Liver (tissue), 9 donors: ENCODE data around the gene MIDN. TPM values are rescaled to one million over a fixed set of nuclear protein-coding genes. Genes with fewer than 3 reads are reported as not detected.

Source experiments
- DNase-seq: peaks from one replicate; pipeline ENCODE4 v3.0.0-alpha.2; 2017; ENCODE audit warnings: low spot score
- H3K27ac ChIP-seq, 2 donors: one replicate each; pipeline ENCODE4 v1.7.0; 2013; ENCODE audit warnings: inconsistent platforms in 2 of 2, low read length in 2 of 2, control low read depth in 1 of 2, low read depth in 1 of 2, mild to moderate bottlenecking in 1 of 2
- H3K27me3 ChIP-seq, 4 donors: one replicate each; pipeline versions ENCODE4 v1.6.1 to v1.7.0; 2013; ENCODE audit warnings: low read length in 3 of 4, inconsistent platforms in 1 of 4, mild to moderate bottlenecking in 1 of 4, moderate library complexity in 1 of 4; ENCODE audit not compliant: control insufficient read depth in 4 of 4, insufficient read depth in 4 of 4
- H3K36me3 ChIP-seq, 4 donors: one replicate each; pipeline versions ENCODE4 v1.6.1 to v1.7.0; 2013; ENCODE audit warnings: low read length in 3 of 4, mild to moderate bottlenecking in 3 of 4, low read depth in 1 of 4, moderate library complexity in 1 of 4; ENCODE audit not compliant: control insufficient read depth in 4 of 4, insufficient read depth in 3 of 4
- H3K4me1 ChIP-seq, 4 donors: one replicate each; pipeline versions ENCODE4 v1.6.1 to v1.7.0; 2013; ENCODE audit warnings: low read length in 3 of 4, mild to moderate bottlenecking in 3 of 4, moderate library complexity in 1 of 4; ENCODE audit not compliant: control insufficient read depth in 4 of 4, insufficient read depth in 4 of 4
- H3K4me3 ChIP-seq, 3 donors: one replicate each; pipeline versions ENCODE4 v1.6.1 to v1.7.0; 2013; ENCODE audit warnings: low read length in 3 of 3, control low read depth in 1 of 3, low read depth in 1 of 3, mild to moderate bottlenecking in 1 of 3
- H3K9ac ChIP-seq, 2 donors: one replicate each; pipeline ENCODE4 v1.7.0; 2013; ENCODE audit warnings: low read length in 2 of 2, mild to moderate bottlenecking in 2 of 2, moderate library complexity in 2 of 2, control low read depth in 1 of 2, low read depth in 1 of 2
- H3K9me3 ChIP-seq, 4 donors: one replicate each; pipeline versions ENCODE4 v1.6.1 to v1.7.0; 2013; ENCODE audit warnings: low read length in 3 of 4; ENCODE audit not compliant: control insufficient read depth in 4 of 4
- FOXA1 ChIP-seq: IDR thresholded peaks from 2 replicates; pipeline ENCODE4 v1.6.1; 2016; ENCODE audit warnings: antibody characterized with exemption
- FOXA2 ChIP-seq: IDR thresholded peaks from 2 replicates; pipeline ENCODE4 v1.6.1; 2016; ENCODE audit warnings: antibody characterized with exemption
- GABPA ChIP-seq, 2 donors: IDR thresholded peaks in 1 of 2; conservative IDR thresholded peaks in 1 of 2; 2 replicates each; pipeline ENCODE4 v1.6.1; 2016; ENCODE audit warnings: antibody characterized with exemption in 2 of 2, mild to moderate bottlenecking in 1 of 2, moderate library complexity in 1 of 2
- JUND ChIP-seq, 2 donors: IDR thresholded peaks; 2 replicates each; pipeline ENCODE4 v1.6.1; 2016; ENCODE audit warnings: antibody characterized with exemption in 2 of 2
- NR2F2 ChIP-seq: IDR thresholded peaks from 2 replicates; pipeline ENCODE4 v1.6.1; 2016; ENCODE audit warnings: antibody characterized with exemption
- RAD21 ChIP-seq, 2 donors: IDR thresholded peaks; 2 replicates each; pipeline ENCODE4 v1.6.1; 2016; ENCODE audit warnings: antibody characterized with exemption in 2 of 2, mild to moderate bottlenecking in 2 of 2
- TAF1 ChIP-seq: conservative IDR thresholded peaks from 2 replicates; pipeline ENCODE4 v1.6.1; 2016; ENCODE audit warnings: antibody characterized with exemption, mild to moderate bottlenecking
- WGBS: extraction: QIAGEN DNeasy Blood & Tissue Kit; methylation state at CpG from one replicate; pipeline ENCODE4 v1.1.7; 2013; 5-methylcytosine and 5-hydroxymethylcytosine counted together
- polyA plus RNA-seq, 2 donors: library from polyadenylated mRNA; stranded (reverse) in 1 of 2; unstranded in 1 of 2; fragments of 200-250 nt in 1 of 2; fragments of >200 nt in 1 of 2; fragmentation: Nextera tagmentation in 1 of 2; extraction: Ambion mirVana in 1 of 2; gene quantifications; one replicate each; pipeline versions ENCODE4 v1.2.1 to v1.2.3, GENCODE V29; 2013 to 2015
- total RNA-seq, 2 donors: library from RNA; depleted of rRNA; stranded (reverse); fragments of >200 nt; gene quantifications; one replicate each; pipeline ENCODE4 v1.2.3, GENCODE V29; 2014
- TF ChIP-seq, protein P1 (sequence below): fragments of 150-350 bp; IDR thresholded peaks from 2 replicates; pipeline ENCODE4 v1.5.1; 2017; ENCODE audit warnings: improper control_type of control experiment, low read depth, low read length; ENCODE audit not compliant: missing input control
- TF ChIP-seq, protein P2 (sequence below): IDR thresholded peaks from 2 replicates; pipeline ENCODE4 v1.6.1; 2016; ENCODE audit warnings: antibody characterized with exemption, mild to moderate bottlenecking
- TF ChIP-seq, protein P3 (sequence below): IDR thresholded peaks from 2 replicates; pipeline ENCODE4 v1.6.1; 2016; ENCODE audit warnings: antibody characterized with exemption
- donor health status: healthy.
- donor health status: healthy.
- donor health status: healthy.
- donor health status: healthy.
- donor health status: healthy.

The MIDN gene
- total and polyA plus RNA-seq, 4 donors, result 2.9 to 22.9 (median 11.8) TPM

DNA sequence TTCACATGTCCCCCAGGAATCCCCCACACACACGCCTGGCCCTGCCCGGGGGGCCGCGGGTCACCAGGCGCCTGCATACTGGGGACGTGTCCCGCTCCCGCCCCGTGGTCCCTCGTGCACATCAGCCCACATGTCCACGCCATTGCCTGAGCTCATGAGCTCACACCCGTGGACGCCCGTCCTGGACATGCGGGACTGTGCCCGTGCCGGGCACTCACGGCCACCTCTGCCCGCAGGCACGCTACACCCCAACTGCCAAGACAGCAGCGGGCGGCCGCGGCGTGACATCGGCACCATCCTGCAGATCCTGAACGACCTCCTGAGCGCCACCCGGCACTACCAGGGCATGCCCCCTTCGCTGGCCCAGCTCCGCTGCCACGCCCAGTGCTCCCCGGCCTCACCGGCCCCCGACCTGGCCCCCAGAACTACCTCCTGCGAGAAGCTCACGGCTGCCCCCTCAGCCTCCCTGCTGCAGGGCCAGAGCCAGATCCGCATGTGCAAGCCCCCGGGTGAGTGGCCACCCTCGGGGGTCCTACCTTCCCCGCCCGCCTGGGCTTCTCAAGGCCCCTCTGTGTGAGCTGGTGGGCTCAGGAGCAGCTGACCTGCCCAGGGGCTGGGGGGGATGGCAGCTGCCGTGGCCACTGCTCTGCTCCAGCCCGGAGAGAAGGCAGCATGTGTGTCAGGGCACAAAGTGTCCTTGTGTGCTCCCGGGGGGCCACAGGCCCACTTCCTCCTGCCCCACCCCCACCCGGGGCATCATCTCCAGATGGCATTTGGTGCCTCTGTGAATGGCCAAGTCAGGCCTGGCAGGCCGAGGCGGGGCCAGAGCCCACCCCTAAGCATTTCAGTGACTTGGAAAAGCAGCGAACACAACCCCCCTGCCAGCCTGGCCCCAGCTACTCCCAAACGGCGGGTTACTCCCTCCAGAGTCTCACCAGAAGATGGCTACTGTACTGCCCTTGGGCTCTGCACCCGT lies 7.1 kb downstream of the MIDN start:
- 87% methylated on average over 52 of the region's 52 CpGs for WGBS
- no peaks in the 10 kb centered on the region for H3K9me3 ChIP-seq
- H3K4me3 ChIP-seq, result no peak overlapping the region
- H3K36me3 ChIP-seq, result peaks cover 19 to 30% (median 21%) of the 10 kb centered on the region in 4 donors
- no peak for TF ChIP-seq JUND (IDR thresholded peaks at IDR 0.05)
- TF ChIP-seq, protein P1, sequence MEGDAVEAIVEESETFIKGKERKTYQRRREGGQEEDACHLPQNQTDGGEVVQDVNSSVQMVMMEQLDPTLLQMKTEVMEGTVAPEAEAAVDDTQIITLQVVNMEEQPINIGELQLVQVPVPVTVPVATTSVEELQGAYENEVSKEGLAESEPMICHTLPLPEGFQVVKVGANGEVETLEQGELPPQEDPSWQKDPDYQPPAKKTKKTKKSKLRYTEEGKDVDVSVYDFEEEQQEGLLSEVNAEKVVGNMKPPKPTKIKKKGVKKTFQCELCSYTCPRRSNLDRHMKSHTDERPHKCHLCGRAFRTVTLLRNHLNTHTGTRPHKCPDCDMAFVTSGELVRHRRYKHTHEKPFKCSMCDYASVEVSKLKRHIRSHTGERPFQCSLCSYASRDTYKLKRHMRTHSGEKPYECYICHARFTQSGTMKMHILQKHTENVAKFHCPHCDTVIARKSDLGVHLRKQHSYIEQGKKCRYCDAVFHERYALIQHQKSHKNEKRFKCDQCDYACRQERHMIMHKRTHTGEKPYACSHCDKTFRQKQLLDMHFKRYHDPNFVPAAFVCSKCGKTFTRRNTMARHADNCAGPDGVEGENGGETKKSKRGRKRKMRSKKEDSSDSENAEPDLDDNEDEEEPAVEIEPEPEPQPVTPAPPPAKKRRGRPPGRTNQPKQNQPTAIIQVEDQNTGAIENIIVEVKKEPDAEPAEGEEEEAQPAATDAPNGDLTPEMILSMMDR, result no peak
- no peak for TF ChIP-seq RAD21 (IDR thresholded peaks at IDR 0.05)
- TF ChIP-seq GABPA (IDR thresholded peaks at IDR 0.05 in 1 of 2, conservative IDR thresholded peaks at IDR 0.05 in 1 of 2), result no peak
- TF ChIP-seq TAF1, result no peak
- no peak for TF ChIP-seq FOXA2
- TF ChIP-seq, protein P2, sequence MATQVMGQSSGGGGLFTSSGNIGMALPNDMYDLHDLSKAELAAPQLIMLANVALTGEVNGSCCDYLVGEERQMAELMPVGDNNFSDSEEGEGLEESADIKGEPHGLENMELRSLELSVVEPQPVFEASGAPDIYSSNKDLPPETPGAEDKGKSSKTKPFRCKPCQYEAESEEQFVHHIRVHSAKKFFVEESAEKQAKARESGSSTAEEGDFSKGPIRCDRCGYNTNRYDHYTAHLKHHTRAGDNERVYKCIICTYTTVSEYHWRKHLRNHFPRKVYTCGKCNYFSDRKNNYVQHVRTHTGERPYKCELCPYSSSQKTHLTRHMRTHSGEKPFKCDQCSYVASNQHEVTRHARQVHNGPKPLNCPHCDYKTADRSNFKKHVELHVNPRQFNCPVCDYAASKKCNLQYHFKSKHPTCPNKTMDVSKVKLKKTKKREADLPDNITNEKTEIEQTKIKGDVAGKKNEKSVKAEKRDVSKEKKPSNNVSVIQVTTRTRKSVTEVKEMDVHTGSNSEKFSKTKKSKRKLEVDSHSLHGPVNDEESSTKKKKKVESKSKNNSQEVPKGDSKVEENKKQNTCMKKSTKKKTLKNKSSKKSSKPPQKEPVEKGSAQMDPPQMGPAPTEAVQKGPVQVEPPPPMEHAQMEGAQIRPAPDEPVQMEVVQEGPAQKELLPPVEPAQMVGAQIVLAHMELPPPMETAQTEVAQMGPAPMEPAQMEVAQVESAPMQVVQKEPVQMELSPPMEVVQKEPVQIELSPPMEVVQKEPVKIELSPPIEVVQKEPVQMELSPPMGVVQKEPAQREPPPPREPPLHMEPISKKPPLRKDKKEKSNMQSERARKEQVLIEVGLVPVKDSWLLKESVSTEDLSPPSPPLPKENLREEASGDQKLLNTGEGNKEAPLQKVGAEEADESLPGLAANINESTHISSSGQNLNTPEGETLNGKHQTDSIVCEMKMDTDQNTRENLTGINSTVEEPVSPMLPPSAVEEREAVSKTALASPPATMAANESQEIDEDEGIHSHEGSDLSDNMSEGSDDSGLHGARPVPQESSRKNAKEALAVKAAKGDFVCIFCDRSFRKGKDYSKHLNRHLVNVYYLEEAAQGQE, result no peak
- no peak for TF ChIP-seq FOXA1
- H3K27ac ChIP-seq, result peak overlapping the region; percentile 90 to 97
- H3K4me1 ChIP-seq, result peaks cover 23 to 83% (median 54%) of the 10 kb centered on the region in 4 donors
- no peak overlapping the region for H3K9ac ChIP-seq
- H3K27me3 ChIP-seq, result no peaks in the 10 kb centered on the region
- DNase-seq, result no peak

DNA sequence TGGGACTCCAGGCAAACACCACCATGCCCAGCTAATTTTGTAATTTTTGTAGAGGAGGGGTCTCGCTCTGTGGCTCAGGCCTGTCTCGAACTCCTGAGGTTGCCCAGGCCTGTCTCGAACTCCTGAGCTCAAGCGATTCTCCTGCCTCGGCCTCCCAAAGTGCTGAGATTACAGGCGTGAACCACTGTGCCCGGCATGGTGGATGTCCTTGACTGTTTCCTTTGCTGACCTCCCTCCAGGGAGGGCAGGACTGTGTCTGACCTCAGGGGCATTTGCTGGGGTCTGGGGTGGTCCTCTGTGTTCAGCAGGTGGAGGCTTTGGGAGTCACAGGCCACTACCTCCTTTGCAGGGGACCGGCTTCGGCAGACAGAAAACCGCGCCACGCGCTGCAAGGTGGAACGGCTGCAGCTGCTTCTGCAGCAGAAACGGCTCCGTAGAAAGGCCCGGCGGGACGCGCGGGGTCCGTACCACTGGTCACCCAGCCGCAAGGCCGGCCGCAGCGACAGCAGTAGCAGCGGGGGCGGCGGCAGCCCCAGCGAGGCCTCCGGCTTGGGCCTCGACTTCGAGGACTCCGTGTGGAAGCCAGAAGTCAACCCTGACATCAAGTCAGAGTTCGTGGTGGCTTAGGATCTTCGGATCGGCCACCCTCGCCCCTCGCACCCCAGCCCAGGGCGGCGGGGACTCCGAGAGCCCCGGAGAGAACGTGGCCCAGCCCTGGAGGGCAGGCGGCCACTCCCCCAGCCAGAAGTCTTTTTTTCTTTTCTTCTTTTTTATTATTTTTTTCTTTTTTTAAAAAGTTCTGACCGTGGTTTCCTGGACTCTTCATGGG lies 8.5 kb downstream of the MIDN start:
- H3K27me3 ChIP-seq, result no peaks in the 10 kb centered on the region
- H3K4me1 ChIP-seq, result peaks cover 28 to 84% (median 58%) of the 10 kb centered on the region in 4 donors
- 90% methylated on average over 46 of the region's 46 CpGs for WGBS
- H3K9ac ChIP-seq, result no peak overlapping the region
- peak overlapping the region in 1 of 2 donors; percentile 19 for H3K27ac ChIP-seq
- peaks cover 19 to 30% (median 21%) of the 10 kb centered on the region in 4 donors for H3K36me3 ChIP-seq
- TF ChIP-seq, protein P3, sequence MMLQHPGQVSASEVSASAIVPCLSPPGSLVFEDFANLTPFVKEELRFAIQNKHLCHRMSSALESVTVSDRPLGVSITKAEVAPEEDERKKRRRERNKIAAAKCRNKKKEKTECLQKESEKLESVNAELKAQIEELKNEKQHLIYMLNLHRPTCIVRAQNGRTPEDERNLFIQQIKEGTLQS, result no peak
- TF ChIP-seq JUND (IDR thresholded peaks at IDR 0.05) (no peak), FOXA2 (no peak), FOXA1 (no peak), NR2F2 (no peak)
- H3K9me3 ChIP-seq, result no peaks in the 10 kb centered on the region
- DNase-seq, result no peak
- no peak overlapping the region for H3K4me3 ChIP-seq
